Astrocyte (in vitro differentiated cells and primary cell): ENCODE data around the gene RALGDS. TPM values are rescaled to one million over a fixed set of nuclear protein-coding genes. Genes with fewer than 3 reads are reported as not detected.

Source experiments
- DNase-seq: peaks from one replicate; pipeline ENCODE4 v3.0.0-alpha.2; 2010; ENCODE audit warnings: low read depth
- FAIRE-seq: peaks from 2 replicates; lab custom pipeline; 2011; peaks lifted over from hg19 to GRCh38; lab: Jason Lieb, UNC
- H2AFZ ChIP-seq: 2 replicates; pipeline ENCODE4 v1.6.0; 2012; ENCODE audit warnings: low read depth, low read length, inconsistent platforms
- H3K27ac ChIP-seq: 2 replicates; pipeline ENCODE4 v1.5.1; 2011; ENCODE audit warnings: low read depth, low read length, inconsistent platforms
- H3K27me3 ChIP-seq: 2 replicates; pipeline ENCODE4 v1.6.0; 2011; ENCODE audit warnings: low read length, inconsistent platforms; ENCODE audit not compliant: insufficient read depth
- H3K36me3 ChIP-seq: 2 replicates; pipeline ENCODE4 v1.5.1; 2011; ENCODE audit warnings: low read length, inconsistent platforms; ENCODE audit not compliant: insufficient read depth
- H3K4me1 ChIP-seq: 2 replicates; pipeline ENCODE4 v1.5.1; 2011; ENCODE audit warnings: low read length, inconsistent platforms; ENCODE audit not compliant: insufficient read depth
- H3K4me2 ChIP-seq: 2 replicates; pipeline ENCODE4 v1.6.0; 2012; ENCODE audit warnings: low read length, inconsistent platforms
- H3K4me3 ChIP-seq: 2 replicates; pipeline ENCODE4 v1.5.1; 2011; ENCODE audit warnings: low read depth, mild to moderate bottlenecking, low read length, inconsistent platforms; ENCODE audit not compliant: insufficient read depth
- H3K79me2 ChIP-seq: 2 replicates; pipeline ENCODE4 v1.6.0; 2012; ENCODE audit warnings: mild to moderate bottlenecking, low read length, inconsistent platforms; ENCODE audit not compliant: insufficient read depth
- H3K9ac ChIP-seq: 2 replicates; pipeline ENCODE4 v1.6.0; 2012; ENCODE audit warnings: mild to moderate bottlenecking, low read length, inconsistent platforms
- H3K9me3 ChIP-seq: 2 replicates; pipeline ENCODE4 v1.5.1; 2012; ENCODE audit warnings: low read depth, mild to moderate bottlenecking, low read length, inconsistent platforms; ENCODE audit not compliant: insufficient read depth
- H4K20me1 ChIP-seq: 2 replicates; pipeline ENCODE4 v1.6.0; 2012; ENCODE audit warnings: low read length, inconsistent platforms; ENCODE audit not compliant: insufficient read depth
- H3K27ac Mint-ChIP-seq: one replicate; pipeline ENCODE4 v1.8.0; 2021; ENCODE audit warnings: mild to moderate bottlenecking, mixed read lengths; ENCODE audit not compliant: unreplicated experiment
- H3K27me3 Mint-ChIP-seq: one replicate; pipeline ENCODE4 v1.8.0; 2021; ENCODE audit warnings: low read depth, mixed read lengths; ENCODE audit not compliant: unreplicated experiment
- H3K36me3 Mint-ChIP-seq: one replicate; pipeline ENCODE4 v1.8.0; 2021; ENCODE audit warnings: low read depth, mixed read lengths; ENCODE audit not compliant: unreplicated experiment
- H3K4me1 Mint-ChIP-seq: one replicate; pipeline ENCODE4 v1.8.0; 2021; ENCODE audit warnings: low read depth, mixed read lengths; ENCODE audit not compliant: unreplicated experiment
- H3K4me3 Mint-ChIP-seq: one replicate; pipeline ENCODE4 v1.8.0; 2021; ENCODE audit warnings: mild to moderate bottlenecking, moderate library complexity, mixed read lengths; ENCODE audit not compliant: unreplicated experiment
- H3K9me3 Mint-ChIP-seq: one replicate; pipeline ENCODE4 v1.8.0; 2021; ENCODE audit warnings: mild to moderate bottlenecking, mixed read lengths; ENCODE audit not compliant: unreplicated experiment
- EZH2 ChIP-seq: IDR thresholded peaks from 2 replicates; pipeline ENCODE4 v1.6.1; 2012; ENCODE audit warnings: mild to moderate bottlenecking, low read length, inconsistent platforms; ENCODE audit not compliant: insufficient read depth
- total RNA-seq: library from RNA; stranded (reverse); gene quantifications from 2 replicates; pipeline ENCODE4 v1.2.1, GENCODE V29; 2021
- TF ChIP-seq, protein P1 (sequence below): IDR thresholded peaks from 2 replicates; pipeline ENCODE4 v1.5.1; 2011; ENCODE audit warnings: low read depth, mild to moderate bottlenecking, inconsistent platforms, low read length, moderate library complexity; ENCODE audit not compliant: insufficient read depth

Gene RALGDS
- total RNA-seq, 1 donor from 2014 or later: 46.6 TPM

DNA sequence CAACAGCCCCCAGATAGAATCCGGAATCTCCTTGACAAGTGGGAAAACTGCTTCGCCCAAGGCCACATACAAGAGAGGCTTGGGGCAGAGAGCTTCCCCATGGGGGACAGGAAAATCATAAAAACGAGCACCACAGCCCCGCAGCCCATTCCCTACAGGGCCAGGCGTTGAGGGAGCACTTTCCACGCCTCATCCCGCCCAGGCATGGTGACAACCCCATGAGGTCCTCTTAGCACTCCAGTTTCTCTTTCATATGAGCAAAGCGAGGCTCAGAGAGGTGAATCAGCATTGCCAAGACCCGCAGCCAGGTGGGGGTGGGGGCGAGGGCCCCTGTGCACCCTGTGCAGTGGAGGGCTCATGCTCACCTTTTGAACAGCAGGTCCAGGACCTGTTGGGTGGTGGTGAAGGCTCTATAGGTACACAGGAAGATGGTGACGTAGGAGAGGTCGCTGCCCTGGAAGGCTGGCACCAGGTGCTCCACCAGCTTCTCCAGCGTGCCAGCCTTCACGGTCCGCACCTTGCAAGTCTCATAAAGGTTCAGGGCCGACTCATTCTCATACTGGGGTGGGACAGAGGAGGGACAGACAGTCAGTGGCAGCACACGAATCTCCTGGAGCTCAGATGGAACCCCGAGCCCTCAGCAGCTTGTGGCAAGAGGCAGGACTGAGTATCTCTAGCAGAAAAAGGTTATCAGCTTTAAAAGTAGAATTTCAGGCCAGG lies 10.9 kb downstream of the RALGDS start:
- Histone ChIP-seq H3K27me3 (no peaks in the 10 kb centered on the region), H4K20me1 (peaks cover 55% of the 10 kb centered on the region), H2AFZ (no peak overlapping the region), H3K9ac (no peak overlapping the region), H3K4me3 (no peak overlapping the region), H3K79me2 (peaks cover 25% of the 10 kb centered on the region), H3K27ac (no peak overlapping the region), H3K4me2 (no peak overlapping the region), H3K9me3 (no peaks in the 10 kb centered on the region), H3K36me3 (peaks cover 2% of the 10 kb centered on the region), H3K4me1 (peaks cover 26% of the 10 kb centered on the region)
- no peaks in the 10 kb centered on the region for H3K27me3 Mint-ChIP-seq
- H3K27ac Mint-ChIP-seq: no peak overlapping the region
- no peaks in the 10 kb centered on the region for H3K9me3 Mint-ChIP-seq
- FAIRE-seq (no peak), DNase-seq (no peak)
- H3K4me3 Mint-ChIP-seq: peak overlapping the region; percentile 20
- H3K4me1 Mint-ChIP-seq: peaks cover 9% of the 10 kb centered on the region
- TF ChIP-seq EZH2: no peak
- TF ChIP-seq, protein P1, sequence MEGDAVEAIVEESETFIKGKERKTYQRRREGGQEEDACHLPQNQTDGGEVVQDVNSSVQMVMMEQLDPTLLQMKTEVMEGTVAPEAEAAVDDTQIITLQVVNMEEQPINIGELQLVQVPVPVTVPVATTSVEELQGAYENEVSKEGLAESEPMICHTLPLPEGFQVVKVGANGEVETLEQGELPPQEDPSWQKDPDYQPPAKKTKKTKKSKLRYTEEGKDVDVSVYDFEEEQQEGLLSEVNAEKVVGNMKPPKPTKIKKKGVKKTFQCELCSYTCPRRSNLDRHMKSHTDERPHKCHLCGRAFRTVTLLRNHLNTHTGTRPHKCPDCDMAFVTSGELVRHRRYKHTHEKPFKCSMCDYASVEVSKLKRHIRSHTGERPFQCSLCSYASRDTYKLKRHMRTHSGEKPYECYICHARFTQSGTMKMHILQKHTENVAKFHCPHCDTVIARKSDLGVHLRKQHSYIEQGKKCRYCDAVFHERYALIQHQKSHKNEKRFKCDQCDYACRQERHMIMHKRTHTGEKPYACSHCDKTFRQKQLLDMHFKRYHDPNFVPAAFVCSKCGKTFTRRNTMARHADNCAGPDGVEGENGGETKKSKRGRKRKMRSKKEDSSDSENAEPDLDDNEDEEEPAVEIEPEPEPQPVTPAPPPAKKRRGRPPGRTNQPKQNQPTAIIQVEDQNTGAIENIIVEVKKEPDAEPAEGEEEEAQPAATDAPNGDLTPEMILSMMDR: no peak
- H3K36me3 Mint-ChIP-seq: peaks cover 15% of the 10 kb centered on the region

DNA sequence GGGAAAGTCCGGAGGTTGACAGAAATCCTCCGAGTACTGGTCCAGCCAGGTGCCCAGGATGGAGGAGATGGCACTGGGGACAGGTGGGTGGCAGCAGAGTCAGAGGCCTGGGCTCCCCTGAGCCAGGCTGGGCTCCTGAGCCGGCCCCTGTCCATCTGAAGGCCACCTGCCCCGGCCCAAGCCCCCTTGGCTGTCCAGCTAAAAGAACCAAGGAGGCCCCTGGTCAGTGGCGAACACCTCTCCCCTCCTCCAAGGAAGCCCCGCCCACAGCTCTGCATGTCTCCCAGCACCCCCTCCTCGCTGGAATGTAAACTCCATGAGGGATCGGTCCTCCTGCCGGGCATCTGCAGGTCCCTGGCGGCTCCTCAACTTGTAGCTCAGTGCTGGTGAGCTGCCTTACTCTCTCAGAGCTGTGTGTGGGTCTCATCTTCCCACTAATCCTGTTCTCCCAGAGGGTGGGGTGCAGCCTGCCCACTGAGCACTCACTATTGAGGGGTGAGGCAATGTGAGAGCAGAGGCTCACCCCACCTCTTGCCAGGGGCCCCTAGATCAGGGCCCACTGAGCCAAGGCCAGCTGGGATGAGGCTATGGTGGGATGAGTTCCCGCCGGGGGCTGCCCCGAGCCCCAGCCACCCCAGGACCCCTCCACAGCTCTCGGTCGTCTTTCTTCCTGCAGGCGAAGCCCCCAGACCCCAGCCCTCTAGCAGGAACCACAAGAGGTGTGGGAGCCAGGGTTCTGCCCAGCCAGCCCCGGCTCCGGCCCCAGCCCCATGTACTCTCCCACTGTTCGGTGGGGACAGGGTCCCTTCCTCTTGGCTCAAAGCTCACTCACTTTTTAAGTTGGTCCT lies 12.0 kb downstream of the RALGDS start:
- H3K27me3 ChIP-seq: no peaks in the 10 kb centered on the region
- H3K27ac Mint-ChIP-seq: no peak overlapping the region
- H3K9me3 ChIP-seq: no peaks in the 10 kb centered on the region
- H3K27ac ChIP-seq: no peak overlapping the region
- peaks cover 16% of the 10 kb centered on the region for H3K4me1 ChIP-seq
- H3K4me3 Mint-ChIP-seq: no peak overlapping the region
- H3K4me2 ChIP-seq: no peak overlapping the region
- peaks cover 2% of the 10 kb centered on the region for H3K36me3 ChIP-seq
- H3K4me3 ChIP-seq: no peak overlapping the region
- H2AFZ ChIP-seq: no peak overlapping the region
- H4K20me1 ChIP-seq: peaks cover 48% of the 10 kb centered on the region
- peaks cover 15% of the 10 kb centered on the region for H3K79me2 ChIP-seq
- H3K9ac ChIP-seq: no peak overlapping the region
- no peaks in the 10 kb centered on the region for H3K9me3 Mint-ChIP-seq
- DNase-seq (no peak), FAIRE-seq (no peak)
- H3K36me3 Mint-ChIP-seq: peaks cover 15% of the 10 kb centered on the region
- H3K27me3 Mint-ChIP-seq: no peaks in the 10 kb centered on the region
- peaks cover 7% of the 10 kb centered on the region for H3K4me1 Mint-ChIP-seq
- TF ChIP-seq, protein P1: no peak
- no peak for TF ChIP-seq EZH2
